DND-41 (cell line): ENCODE data around the gene ANO1.

Source experiments
- ATAC-seq: fragments of 200-7000 bp; cut with Tn5 transposase; 3 replicates; pipeline ENCODE4 v1.9.1; 2021; ENCODE audit warnings: low read depth; ENCODE audit not compliant: insufficient read depth
- DNase-seq: peaks from one replicate; pipeline ENCODE4 v3.0.0-alpha.2; 2020
- H2AFZ ChIP-seq: 2 replicates; pipeline ENCODE4 v1.6.0; 2012; ENCODE audit warnings: low read depth, low read length
- H3K27ac ChIP-seq: 2 replicates; pipeline ENCODE4 v1.5.1; 2012; ENCODE audit warnings: low read length, inconsistent platforms
- H3K27me3 ChIP-seq: fragments of 200-600 bp; sonication (generic); 2 replicates; pipeline ENCODE4 v1.6.0; 2012; ENCODE audit warnings: low read length, mild to moderate bottlenecking, inconsistent platforms; ENCODE audit not compliant: insufficient read depth, poor library complexity
- H3K36me3 ChIP-seq: 2 replicates; pipeline ENCODE4 v1.5.1; 2012; ENCODE audit warnings: low read length, inconsistent platforms; ENCODE audit not compliant: insufficient read depth
- H3K4me1 ChIP-seq: 2 replicates; pipeline ENCODE4 v1.5.1; 2012; ENCODE audit warnings: mild to moderate bottlenecking, low read length; ENCODE audit not compliant: insufficient read depth
- H3K4me2 ChIP-seq: 2 replicates; pipeline ENCODE4 v1.6.0; 2012; ENCODE audit warnings: mild to moderate bottlenecking, moderate library complexity, low read length, inconsistent platforms; ENCODE audit not compliant: insufficient read depth
- H3K4me3 ChIP-seq, 2 experiments: fragments of 200-600 bp in 1 of 2; shearing (Covaris generic) in 1 of 2; 2 replicates each; pipeline ENCODE4 v1.5.1; 2012 to 2016; ENCODE audit warnings: inconsistent platforms in 2 of 2, low read length in 2 of 2, mild to moderate bottlenecking in 2 of 2, low read depth in 1 of 2, moderate library complexity in 1 of 2
- H3K79me2 ChIP-seq: 2 replicates; pipeline ENCODE4 v1.6.0; 2012; ENCODE audit warnings: low read length, inconsistent platforms; ENCODE audit not compliant: insufficient read depth
- H3K9ac ChIP-seq: 2 replicates; pipeline ENCODE4 v1.6.0; 2012; ENCODE audit warnings: low read depth, mild to moderate bottlenecking, inconsistent platforms, low read length, moderate library complexity
- H3K9me3 ChIP-seq: 2 replicates; pipeline ENCODE4 v1.5.1; 2012; ENCODE audit warnings: low read length, moderate library complexity, mild to moderate bottlenecking, inconsistent platforms; ENCODE audit not compliant: insufficient read depth, severe bottlenecking
- H4K20me1 ChIP-seq: 2 replicates; pipeline ENCODE4 v1.6.0; 2012; ENCODE audit warnings: low read length; ENCODE audit not compliant: insufficient read depth
- CTCF ChIP-seq: IDR thresholded peaks from 2 replicates; pipeline ENCODE4 v1.5.1; 2012; ENCODE audit warnings: borderline replicate concordance, low read length, moderate library complexity, mild to moderate bottlenecking; ENCODE audit not compliant: poor library complexity, severe bottlenecking; ENCODE audit errors: extremely low read depth
- EZH2 ChIP-seq: IDR thresholded peaks from 3 replicates; pipeline ENCODE4 v1.6.1; 2012; ENCODE audit warnings: borderline replicate concordance, low read depth, mild to moderate bottlenecking, moderate library complexity, low read length, inconsistent platforms; ENCODE audit not compliant: severe bottlenecking

ANO1 gene

GRCh38 chr11:70068345-70068744 is 9.8 kb upstream of the ANO1 start:
- no peak overlapping the region for H2AFZ ChIP-seq
- H3K36me3 ChIP-seq = no peaks in the 10 kb centered on the region
- no peaks in the 10 kb centered on the region for H3K4me1 ChIP-seq
- H3K9ac ChIP-seq = no peak overlapping the region
- DNase-seq (no peak), ATAC-seq (no peak)
- no peaks in the 10 kb centered on the region for H3K79me2 ChIP-seq
- H4K20me1 ChIP-seq = no peaks in the 10 kb centered on the region
- H3K4me2 ChIP-seq = no peak overlapping the region
- H3K27me3 ChIP-seq = peaks cover 7% of the 10 kb centered on the region
- TF ChIP-seq CTCF = no peak
- no peak for TF ChIP-seq EZH2
- no peaks in the 10 kb centered on the region for H3K9me3 ChIP-seq
- no peak overlapping the region for H3K4me3 ChIP-seq
- H3K27ac ChIP-seq = no peak overlapping the region

GRCh38 chr11:70068950-70069349 is 9.2 kb upstream of the ANO1 start:
- DNase-seq (no peak), ATAC-seq (no peak)
- H3K27me3 ChIP-seq = peaks cover 10% of the 10 kb centered on the region
- no peak overlapping the region for H3K4me2 ChIP-seq
- no peaks in the 10 kb centered on the region for H4K20me1 ChIP-seq
- H3K4me1 ChIP-seq = no peaks in the 10 kb centered on the region
- no peak overlapping the region for H3K4me3 ChIP-seq
- no peak overlapping the region for H2AFZ ChIP-seq
- no peak overlapping the region for H3K27ac ChIP-seq
- no peaks in the 10 kb centered on the region for H3K79me2 ChIP-seq
- no peak for TF ChIP-seq CTCF
- no peak for TF ChIP-seq EZH2
- no peaks in the 10 kb centered on the region for H3K36me3 ChIP-seq
- H3K9me3 ChIP-seq = no peaks in the 10 kb centered on the region
- H3K9ac ChIP-seq = no peak overlapping the region

GRCh38 chr11:70070706-70071105 is 7.4 kb upstream of the ANO1 start:
- Histone ChIP-seq H3K4me3 (no peak overlapping the region), H3K9ac (no peak overlapping the region), H3K79me2 (no peaks in the 10 kb centered on the region), H3K4me1 (no peaks in the 10 kb centered on the region), H3K27me3 (peaks cover 15% of the 10 kb centered on the region), H4K20me1 (no peaks in the 10 kb centered on the region), H3K9me3 (no peaks in the 10 kb centered on the region), H3K27ac (no peak overlapping the region), H3K36me3 (no peaks in the 10 kb centered on the region), H2AFZ (no peak overlapping the region), H3K4me2 (no peak overlapping the region)
- TF ChIP-seq EZH2 (no peak), CTCF (no peak)
- ATAC-seq = no peak
- no peak for DNase-seq

GRCh38 chr11:70071996-70072395 is 6.1 kb upstream of the ANO1 start:
- no peak overlapping the region for H3K4me2 ChIP-seq
- no peaks in the 10 kb centered on the region for H3K79me2 ChIP-seq
- ATAC-seq = no peak
- peaks cover 15% of the 10 kb centered on the region for H3K27me3 ChIP-seq
- no peak overlapping the region for H3K4me3 ChIP-seq
- H3K4me1 ChIP-seq = no peaks in the 10 kb centered on the region
- H3K36me3 ChIP-seq = no peaks in the 10 kb centered on the region
- no peak for TF ChIP-seq EZH2
- TF ChIP-seq CTCF = no peak
- H3K9me3 ChIP-seq = no peaks in the 10 kb centered on the region
- no peak for DNase-seq
- H4K20me1 ChIP-seq = no peaks in the 10 kb centered on the region
- no peak overlapping the region for H3K9ac ChIP-seq
- no peak overlapping the region for H2AFZ ChIP-seq
- no peak overlapping the region for H3K27ac ChIP-seq
